SW 1271 (cell line): Measurements from ENCODE around the gene PDE4D.

ENCODE experiments used
- DNase-seq, 2 experiments: peaks; one replicate each; lab custom pipeline; 2025; lab: John Stamatoyannopoulos, UW

PDE4D gene

DNA sequence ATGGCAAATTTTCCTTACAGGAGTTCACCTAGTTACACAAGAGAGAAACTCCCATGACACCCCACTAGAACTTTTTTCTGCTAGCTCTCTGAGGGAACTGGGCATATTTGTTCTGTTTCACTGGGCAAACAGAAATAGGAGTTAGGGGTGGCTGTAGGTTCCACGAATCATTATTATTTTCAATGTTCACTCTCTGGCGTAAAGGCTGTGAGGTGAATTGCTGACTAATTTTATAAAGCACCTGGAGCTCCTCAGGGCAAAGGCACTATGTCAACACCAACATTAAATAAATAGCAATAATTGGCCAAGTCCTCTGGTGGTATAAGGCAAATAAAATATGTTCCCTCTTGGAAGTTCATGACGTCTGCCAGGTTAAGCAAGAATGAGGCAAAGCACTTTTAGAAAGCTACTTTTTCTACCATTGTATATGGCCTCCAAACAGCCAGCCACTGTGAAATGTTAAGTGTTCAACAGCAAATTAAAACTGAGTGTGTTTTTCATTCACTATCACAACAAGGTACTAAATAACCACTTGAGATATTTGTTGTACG, 344.6 kb downstream of the PDE4D start:
- no peak for DNase-seq

DNA sequence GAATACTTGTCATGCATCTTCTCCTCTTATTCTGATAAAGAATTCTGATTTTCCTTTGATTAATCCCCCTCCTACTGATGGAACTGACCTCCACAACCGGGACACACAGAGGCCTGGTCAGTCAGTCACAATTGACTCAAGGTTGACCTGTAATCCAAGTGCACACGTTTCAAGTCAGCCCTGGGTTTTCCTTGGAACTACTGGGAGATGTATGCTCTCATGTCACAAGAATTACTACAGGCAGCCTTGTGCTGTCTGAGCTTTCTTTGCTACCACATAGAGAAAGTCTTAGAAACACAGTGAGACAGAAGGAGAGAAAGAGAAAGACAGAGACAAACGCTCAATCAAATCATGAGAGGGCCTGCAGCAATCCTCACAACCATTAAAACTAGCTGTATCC, 345.8 kb downstream of the PDE4D start:
- no peak for DNase-seq

DNA sequence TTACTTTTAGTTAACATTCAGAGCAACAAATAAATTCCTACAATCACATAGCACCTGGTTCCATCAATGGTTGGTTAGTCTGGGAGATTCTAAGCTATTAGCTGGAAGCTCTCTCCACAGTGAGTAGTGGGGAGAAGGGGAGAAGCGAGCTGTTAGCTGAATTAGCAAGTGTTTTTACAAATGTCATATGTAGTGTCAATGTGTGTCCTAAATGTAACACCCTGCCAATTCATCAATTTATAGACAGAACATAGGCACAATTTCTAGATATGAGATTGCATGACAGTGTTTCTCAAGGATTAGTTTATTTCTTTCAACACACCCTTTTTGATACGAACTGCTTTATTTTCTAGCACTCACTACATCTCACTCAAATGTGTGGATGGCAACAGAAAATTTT, 349.0 kb downstream of the PDE4D start:
- DNase-seq, result no peak

DNA sequence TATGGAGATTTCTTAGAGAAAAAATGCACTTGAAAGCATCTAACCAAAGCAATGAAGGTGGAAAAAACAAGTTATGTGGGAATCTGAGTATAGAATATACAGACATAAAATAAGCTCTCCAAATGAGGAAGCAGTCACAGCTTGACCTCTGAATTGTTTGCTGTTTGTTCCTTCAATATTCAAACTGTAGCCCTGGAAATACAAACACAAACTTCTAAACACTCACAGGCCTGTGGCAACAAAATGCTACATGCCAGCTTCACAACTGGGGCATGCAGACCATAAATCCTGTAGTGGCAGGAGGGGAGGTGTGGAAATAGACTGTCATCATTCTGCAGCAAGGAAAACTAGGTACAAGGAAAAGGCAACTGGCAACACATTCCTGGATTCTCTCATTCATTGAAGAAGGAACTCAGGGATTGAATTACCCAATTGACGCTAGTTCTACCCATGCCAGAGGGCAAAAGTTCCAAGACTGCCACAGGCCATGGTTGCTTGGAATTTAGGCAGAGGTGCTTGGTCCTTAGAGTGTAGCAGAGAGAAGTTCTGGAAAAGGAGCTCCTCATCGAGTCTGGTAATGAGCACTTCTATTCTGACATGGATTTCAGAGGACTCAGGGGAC, 349.6 kb downstream of the PDE4D start:
- DNase-seq, result no peak

DNA sequence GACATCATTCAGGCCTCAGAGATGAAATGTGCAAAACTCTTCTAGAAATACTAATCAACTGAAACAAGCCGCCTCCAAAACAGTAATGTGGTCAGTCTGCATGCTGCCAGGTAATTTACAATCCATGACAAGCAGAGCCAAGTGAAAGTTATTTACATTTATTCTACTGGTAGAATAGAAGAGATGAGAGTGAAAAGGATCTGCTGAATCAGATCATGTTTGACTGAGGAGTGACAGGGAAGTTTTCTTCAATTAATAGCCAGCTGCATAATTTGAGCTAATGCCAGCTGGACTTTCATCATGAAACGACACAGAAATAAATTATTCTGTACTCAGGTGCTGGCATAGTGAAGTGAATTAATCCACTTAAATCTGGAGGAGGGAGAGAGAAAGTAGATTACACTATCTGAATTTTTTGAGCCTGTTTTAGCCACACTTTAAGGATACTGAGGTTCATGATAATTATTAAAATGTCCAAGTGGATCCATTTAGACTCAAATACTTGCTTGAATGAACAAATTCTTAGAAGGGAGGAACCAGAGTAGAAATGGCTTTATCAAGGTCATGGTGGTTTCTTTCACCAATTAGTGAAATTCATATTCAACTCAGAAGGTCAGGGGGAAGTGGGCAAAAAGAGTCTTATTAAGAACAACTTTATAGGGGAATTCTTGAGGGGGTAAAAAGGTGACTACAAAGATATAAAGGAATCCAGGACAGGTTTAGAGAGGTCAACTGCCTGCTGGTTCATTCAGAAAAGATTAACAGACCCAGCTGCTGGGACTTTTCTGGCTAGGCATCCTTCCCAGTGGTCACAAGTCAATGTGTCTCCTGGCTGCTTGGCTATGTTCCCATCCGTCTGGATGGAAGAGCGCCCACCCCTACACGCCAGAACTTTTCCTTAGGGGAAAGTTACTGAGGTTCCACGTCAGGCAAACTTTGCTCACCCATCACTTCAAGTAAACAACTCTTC, 350.4 kb downstream of the PDE4D start:
- no peak for DNase-seq

DNA sequence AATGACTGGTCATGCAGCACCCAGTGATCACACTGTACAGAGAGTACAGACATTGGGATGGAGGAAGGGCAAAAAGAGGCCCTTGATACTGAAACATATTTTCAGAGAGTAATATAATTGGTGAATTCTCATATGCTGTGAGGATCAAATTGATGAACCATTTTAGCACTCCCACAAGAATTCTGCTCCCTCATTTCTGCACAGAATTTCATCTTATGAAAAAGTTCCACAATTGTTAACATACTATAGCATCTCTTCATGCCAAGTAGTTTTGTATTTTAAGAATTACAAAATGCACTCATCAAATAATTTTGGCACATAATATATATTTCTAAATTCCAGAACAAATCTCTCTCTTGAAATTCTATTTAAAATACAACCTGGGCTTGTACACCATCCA, 351.2 kb downstream of the PDE4D start:
- DNase-seq, result no peak

DNA sequence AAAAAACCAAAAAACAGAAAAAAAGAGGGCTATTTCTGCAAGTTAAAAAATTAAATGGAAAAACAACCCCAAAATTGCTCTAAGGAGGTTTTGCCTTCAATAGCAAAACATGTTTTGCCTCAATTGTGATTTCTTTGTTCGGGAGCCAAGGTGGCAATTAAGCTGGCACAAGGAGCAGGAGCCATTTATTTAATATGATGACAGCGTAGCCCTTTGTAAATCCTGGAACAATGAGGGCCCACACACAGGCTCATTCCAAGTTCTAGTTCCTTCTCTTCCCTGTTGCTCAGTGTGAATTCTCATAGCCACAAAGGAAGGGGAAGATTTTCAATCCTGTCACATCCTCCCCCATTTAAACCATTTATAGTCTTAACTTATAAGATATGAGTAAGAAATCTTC, 353.2 kb downstream of the PDE4D start:
- no peak for DNase-seq

DNA sequence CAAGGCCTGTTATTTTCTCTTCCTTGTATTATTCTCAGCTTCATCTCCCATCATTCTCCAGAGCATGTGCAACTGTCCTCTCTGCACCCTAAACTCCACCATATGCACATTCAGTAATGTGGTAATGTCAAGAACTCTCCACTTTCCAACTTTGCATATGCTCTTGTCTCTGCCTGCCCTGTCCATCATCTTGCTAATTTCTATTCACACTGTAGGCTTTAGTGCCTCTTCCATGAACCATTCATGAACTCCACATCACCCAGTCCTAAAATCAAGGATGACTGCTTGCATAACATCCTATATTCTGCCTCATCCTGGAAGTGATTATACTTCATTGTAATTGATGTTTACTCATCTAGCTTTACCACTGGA, 354.8 kb downstream of the PDE4D start:
- no peak for DNase-seq

DNA sequence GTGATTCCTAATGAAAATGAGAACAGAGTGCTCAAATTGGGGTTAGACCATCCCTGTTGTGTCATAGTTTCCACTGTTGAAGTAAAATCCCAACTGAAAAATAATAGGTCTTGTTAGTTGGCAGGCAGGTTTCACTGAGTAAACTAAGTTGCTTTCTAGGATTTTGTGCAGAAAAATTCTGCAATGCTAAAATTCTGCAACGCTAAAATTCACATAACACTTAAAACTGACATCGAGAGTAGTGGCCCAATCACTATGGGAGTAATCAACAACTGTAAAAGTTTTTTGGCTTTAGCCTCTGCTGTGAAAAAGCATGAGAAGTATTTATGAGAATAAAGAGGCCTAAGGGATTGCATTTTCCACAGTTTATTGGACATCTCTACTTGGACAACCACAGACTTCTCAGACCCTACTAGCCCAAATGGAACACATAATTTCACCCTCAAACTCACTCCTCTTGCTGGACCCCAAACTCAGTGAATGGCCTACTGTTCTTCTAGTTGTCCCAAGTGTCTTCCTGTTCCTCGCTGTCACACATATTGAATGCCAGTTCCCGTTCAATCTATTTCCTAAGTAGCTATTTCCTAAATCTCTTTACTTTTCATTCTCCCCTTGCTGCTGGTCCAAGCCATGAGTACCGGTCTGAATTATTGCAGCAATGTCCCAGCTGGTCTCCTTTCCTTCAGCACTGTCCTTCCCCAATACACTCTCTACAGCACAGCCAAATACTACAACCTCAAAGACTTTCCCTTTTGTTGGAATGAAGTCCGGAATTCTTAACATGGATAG, 355.4 kb downstream of the PDE4D start:
- no peak for DNase-seq

DNA sequence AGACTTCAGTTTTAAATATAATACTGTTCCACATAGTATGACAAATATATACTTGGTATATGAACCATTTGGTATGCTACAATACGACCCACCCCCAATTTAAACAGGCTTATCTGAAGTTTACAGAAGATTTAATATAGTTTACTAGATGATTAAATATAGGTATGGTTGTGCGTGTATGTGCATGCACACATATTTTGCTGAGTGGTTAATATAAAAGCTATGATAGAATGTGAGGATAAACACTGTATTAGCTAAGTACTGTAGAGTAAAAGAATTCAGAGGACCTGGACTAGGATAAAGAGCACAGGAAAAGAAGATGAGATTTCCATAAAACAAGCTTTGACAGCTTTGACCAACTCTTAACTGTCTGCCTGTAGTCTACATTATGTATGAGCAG, 356.7 kb downstream of the PDE4D start:
- DNase-seq, result no peak

DNA sequence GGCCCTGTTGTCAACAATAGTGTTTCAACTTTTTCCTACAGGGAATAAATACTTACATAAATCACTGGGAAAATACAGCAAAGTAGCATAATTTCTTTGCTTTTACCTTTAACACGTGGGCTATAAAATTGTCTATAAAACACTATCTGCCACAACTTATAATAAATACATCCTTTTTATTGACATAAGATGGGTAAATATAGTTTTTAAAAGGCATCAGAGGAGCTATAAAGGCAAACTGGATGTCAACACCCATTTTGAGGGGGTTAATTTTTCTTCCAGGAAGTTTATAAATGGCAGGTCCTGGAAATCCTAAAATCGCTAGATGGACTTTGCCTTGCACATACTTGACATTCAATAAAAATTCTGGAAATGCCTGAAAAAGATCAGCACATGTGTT, 358.0 kb downstream of the PDE4D start:
- no peak for DNase-seq

DNA sequence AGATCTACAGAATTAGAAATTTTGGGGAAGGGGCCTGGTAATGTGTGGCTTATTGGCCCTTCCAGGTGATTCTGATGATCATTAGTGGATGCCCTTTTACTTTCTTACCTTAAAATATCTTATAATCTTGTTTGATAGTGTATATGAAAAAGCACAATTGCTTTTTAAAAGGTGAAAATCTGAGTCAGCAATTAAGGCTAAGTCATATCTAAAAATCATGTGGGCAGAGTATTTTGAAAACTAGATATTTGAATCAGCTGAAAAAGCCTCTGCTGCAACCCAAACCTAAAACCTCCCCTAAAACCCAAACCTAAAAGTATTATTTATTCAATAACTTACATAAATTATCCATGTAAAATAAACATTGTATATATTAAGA, 359.8 kb downstream of the PDE4D start:
- DNase-seq, result no peak

DNA sequence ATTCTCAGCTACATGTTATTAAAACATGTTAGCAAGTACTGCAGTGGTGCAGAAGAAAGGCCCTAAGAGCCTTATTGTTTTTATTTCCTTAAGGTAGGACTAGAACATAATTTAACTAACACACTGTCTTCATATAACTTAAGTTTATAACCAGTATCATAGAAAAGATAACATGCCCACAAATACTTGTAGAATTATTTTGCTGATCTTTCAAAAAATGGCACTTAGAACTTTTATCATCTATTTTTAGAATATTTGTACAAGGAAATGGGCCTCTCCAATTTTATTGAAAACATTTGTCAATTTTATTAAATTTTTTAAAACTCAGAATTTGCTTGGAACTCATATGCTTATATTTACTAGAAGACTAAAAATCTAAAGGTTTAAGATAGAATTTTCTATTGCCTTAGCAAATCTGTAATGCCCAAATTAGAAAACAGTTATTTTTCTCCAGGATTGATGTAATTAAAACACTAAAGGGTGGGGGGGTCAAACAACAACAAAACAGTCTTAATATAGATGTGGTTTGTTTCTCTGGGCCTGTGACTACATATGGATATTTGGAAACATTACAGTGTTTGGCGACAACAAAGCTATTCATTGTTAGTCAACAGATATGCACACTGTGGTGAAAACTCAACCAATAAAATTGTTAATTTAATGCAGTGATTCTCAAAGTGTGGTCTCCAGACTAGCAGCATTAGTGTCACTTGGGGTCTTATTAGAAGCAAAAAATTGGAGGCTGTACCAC, 360.4 kb downstream of the PDE4D start:
- DNase-seq, result no peak

DNA sequence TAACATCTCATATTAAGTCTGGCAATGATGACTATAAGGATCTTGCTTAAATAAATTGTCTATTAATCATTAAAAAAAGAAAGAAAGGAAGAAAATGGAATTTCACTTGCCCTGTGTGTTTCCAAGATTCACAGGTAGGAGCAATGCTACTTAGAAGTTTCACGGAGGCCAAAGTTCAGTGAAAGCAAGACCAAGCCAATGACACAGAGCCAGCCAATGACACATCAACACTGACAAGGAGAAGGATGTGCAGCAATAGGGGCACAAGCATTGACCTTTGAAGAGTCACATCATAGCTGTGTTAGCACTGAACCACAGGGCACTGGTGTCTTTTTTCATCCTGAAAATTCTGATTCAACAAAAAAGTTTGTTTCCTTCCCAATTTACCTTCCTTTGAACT, 364.3 kb downstream of the PDE4D start:
- no peak for DNase-seq

DNA sequence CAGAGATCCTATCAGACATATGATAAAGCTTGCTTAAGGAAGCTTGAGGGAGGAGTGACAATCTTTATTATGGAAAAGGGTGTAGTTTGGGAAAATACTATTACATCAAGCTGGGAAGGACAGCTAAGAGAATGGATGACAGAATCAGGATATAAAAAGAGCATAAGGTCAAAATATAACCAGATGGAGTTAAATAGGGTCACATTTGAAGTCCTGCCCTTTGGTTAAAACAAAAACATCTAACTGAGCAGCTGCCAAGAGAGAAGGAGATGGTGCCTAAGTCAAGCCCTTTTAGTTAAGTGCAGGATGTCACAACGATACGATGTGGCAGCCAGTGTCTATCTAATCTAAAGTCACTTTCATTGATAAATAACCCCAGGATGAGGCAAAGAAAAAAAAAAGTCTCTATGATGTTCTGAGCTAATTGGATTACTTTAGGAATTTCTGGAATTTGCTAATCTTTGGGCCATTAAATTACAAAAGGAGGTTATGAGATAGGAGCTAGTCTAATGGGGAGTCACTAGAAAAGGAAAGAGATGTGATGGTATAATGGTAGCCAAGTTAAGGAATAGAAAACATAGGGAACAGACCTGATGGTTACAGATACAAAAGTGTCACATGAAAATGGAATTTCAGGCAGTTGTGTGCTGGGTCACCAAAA, 365.2 kb downstream of the PDE4D start:
- DNase-seq, result no peak

DNA sequence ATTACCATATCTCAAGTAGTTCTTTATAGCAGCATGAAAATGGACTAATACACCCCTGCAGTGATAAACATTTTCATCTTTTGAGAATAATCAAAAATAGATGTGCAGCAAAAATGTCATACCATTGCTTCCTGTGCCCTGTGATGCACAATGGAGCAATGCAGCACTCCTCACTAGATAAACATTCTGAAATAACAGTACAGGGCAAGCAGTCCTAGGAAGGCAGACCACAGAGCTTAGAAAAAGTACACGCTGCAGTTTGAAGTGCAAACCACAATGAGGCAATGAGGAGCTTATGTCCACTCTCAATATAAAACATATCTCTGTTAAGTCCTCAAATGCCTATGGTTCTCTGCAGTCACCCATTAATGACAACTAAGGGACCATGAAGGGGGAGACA, 367.6 kb downstream of the PDE4D start:
- no peak for DNase-seq

DNA sequence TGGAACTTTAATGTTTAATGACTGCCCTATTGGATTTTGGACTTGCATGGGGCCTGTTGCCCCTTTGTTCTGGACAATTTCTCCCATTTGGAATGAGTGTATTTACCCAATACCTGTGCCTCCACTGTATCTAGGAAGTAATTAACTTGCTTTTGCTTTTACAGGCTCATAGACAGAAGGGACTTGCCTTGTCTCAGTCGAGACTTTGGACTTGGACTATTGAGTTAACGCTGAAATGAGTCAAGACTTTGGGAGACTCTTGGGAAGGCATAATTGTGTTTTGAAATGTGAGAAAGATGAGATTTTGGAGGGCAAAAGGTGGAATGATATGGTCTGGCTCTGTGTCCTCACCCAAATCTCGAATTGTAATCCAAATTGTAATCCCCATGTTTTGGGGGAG, 368.2 kb downstream of the PDE4D start:
- DNase-seq, result no peak

DNA sequence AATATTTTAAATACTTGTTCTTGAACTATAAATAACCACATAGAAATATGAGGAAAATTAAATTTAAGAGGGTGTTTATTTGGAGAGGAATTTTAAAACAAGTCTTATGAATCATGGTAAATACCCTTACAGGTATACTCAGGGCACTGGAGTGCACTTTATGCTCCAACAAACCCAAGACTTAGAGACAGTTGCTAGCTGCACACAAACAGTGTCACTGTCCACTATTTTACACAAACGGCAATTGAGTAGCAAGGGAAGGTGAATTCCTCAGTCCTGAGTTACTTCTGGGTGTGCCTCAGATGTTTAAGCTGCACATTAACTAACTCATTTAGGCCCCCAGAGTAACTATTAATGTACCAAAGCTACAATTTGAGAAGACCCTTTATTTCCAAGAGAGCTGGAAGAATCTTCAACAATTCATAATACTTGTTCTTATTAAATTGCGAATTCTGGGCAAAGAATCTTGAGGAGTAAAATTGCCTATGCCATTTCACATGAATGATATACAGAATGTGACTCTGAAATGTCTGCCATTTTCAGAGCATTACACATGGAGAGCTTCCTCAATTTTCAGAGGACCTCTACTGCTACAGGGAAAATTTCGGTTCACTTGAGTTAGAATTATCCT, 371.2 kb downstream of the PDE4D start:
- DNase-seq, result no peak

DNA sequence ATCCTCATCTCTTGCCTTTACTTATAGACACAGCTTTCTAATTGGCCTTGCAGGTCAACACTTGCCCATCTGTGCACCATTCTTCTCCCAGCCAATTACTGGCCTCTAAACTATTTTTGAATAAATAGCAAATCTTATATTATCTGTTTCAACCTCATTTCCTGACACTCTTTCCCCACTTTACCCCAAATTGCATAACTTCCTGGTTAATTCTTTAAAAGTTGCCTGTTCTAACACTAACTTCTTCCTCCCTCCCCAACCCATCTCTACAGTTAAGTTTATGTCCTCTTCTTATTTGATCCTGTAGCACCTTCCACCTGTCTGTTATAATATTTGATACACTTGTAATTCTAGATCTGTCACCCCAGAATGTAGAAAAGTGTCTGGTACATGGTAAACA, 372.1 kb downstream of the PDE4D start:
- DNase-seq, result no peak

DNA sequence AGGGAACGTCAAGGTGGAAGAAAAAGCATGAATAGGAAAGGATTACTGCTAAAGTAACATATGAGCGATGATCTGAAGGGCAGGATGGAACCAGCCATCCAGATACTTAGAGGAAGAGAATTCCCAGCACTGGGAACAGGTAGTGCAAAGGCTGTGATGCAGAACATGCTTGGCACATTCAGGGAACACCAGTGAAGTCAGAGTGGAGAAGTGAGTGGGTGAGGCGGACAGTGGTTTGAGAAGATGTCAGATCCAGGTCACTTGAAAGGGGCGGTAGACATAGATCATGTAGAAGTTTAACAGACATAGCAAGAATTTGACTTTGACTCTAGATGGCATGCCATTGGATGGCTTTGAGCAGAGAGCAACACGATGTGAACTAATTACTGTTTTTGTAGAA, 374.2 kb downstream of the PDE4D start:
- no peak for DNase-seq
